Stomach (tissue), 9 donors: ENCODE measurements around the gene SLC8A3. TPM values are rescaled to one million over a fixed set of nuclear protein-coding genes. Genes with fewer than 3 reads are reported as not detected.
A peak's percentile ranks its signal among the peaks of the same experiment; 100 is the strongest.

Experiments
- DNase-seq, 2 donors: peaks; one replicate each; pipeline versions ENCODE4 v3.0.0 to v3.0.0-alpha.2; 2013 to 2019
- H3K27ac ChIP-seq, 5 donors: fragments of 200-600 bp in 4 of 5; sonication (generic) in 4 of 5; one replicate each; pipeline ENCODE4 v1.5.1; 2013 to 2019; ENCODE audit warnings: mild to moderate bottlenecking in 1 of 5, moderate library complexity in 1 of 5
- H3K27me3 ChIP-seq, 3 donors: fragments of 200-600 bp; sonication (generic); one replicate each; pipeline ENCODE4 v1.5.1; 2017 to 2019; ENCODE audit warnings: mixed run types in 1 of 3
- H3K36me3 ChIP-seq, 4 donors: fragments of 200-600 bp; sonication (generic); 1 replicate in 3 of 4; 2 replicates in 1 of 4; pipeline ENCODE4 v1.5.1; 2016 to 2019
- H3K4me1 ChIP-seq, 4 donors: fragments of 200-600 bp; sonication (generic); one replicate each; pipeline ENCODE4 v1.5.1; 2016 to 2019
- H3K4me3 ChIP-seq, 4 donors: fragments of 200-600 bp; sonication (generic) in 3 of 4; one replicate each; pipeline ENCODE4 v1.5.1; 2016 to 2019; ENCODE audit warnings: mild to moderate bottlenecking in 1 of 4
- H3K9me3 ChIP-seq, 4 donors: fragments of 200-600 bp; sonication (generic); one replicate each; pipeline ENCODE4 v1.5.1; 2016 to 2019
- CTCF ChIP-seq, 7 experiments: fragments of 450-650 bp in 4 of 7; fragments of 200-600 bp in 3 of 7; sonication (generic) in 3 of 7; IDR thresholded peaks; one replicate each; pipeline ENCODE4 v1.5.1; 2016 to 2019; ENCODE audit warnings: antibody characterized with exemption in 7 of 7, control low read depth in 2 of 7, mild to moderate bottlenecking in 1 of 7
- EP300 ChIP-seq: sonication (generic); formaldehyde crosslinking; IDR thresholded peaks from one replicate; pipeline ENCODE4 v1.6.1; 2017; ENCODE audit warnings: antibody characterized with exemption
- POLR2A ChIP-seq, 4 donors: fragments of 450-650 bp; IDR thresholded peaks; one replicate each; pipeline ENCODE4 v1.6.1; 2016; ENCODE audit warnings: antibody characterized with exemption in 4 of 4, control low read depth in 2 of 4, mild to moderate bottlenecking in 1 of 4, moderate library complexity in 1 of 4
- POLR2AphosphoS5 ChIP-seq, 3 donors: sonication (generic); formaldehyde crosslinking; IDR thresholded peaks; one replicate each; pipeline ENCODE4 v1.6.1; 2016; ENCODE audit warnings: antibody characterized with exemption in 3 of 3
- WGBS, 5 donors: extraction: QIAGEN DNeasy Blood & Tissue Kit in 3 of 5; methylation state at CpG; one replicate each; pipeline versions ENCODE4 v1.1.5 to v1.1.7; 2013 to 2018; 5-methylcytosine and 5-hydroxymethylcytosine counted together
- intact Hi-C: fragments of 100-400 bp; cut with DNase I; formaldehyde crosslinking; loops from one replicate; pipeline ENCODE4 v1.15.1; 2023; ENCODE audit warnings: low total_unique reads
- polyA plus RNA-seq, 3 donors: library from polyadenylated mRNA; stranded (reverse); fragments of 200-250 nt; gene quantifications; one replicate each; pipeline ENCODE4 v1.2.3, GENCODE V29; 2013
- total RNA-seq, 5 donors: library from RNA; depleted of rRNA; stranded (reverse); fragments of >200 nt; gene quantifications; one replicate each; pipeline versions ENCODE4 v1.1.0 to v1.2.3, GENCODE V29; 2014 to 2016
- donor health status: healthy with polysubstance abuse.
- donor health status: Bipolar disorder and iron deficiency.
- donor health status: healthy.

Gene SLC8A3
- total and polyA plus RNA-seq, 8 donors: 0.03 to 2.4 (median 0.87) TPM; not detected in 1

GRCh38 chr14:70022771-70023445 is 165.8 kb downstream of the SLC8A3 start:
- WGBS, 5 donors: 87 to 94% (median 93%) methylated on average over 15 of the region's 15 CpGs
- intact Hi-C loops: no loop called here

DNA sequence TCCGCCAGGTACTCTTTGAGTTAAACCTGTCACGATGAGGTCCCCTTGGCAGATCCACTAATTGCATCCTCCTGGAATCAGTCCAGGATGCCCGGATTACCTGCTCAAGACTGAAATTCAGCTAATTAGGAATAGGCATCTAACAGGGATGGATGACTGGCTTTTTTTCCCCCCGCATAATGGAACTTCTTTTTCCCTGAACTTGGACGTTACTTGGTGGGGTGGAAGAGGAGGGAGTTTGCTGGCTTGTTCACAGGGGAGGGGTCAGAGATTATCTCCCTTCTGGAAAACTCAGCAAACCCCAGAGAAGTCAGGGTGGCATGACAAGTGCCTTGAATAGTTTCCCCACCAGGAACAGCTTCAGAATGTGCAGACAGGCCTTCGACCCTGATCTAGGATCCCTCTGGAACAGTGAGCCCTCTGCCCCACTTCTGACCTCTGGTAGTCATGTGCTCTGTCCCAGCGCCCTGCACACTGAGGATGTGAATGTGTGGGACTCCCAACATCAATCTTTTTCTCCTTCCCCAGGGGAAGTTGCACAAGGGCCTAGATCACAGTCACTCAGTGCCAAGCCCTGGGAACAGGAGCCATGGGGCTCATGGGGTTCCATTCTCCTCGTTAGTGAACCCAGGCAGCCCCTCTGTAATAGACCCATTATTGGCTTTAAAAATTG is 167.1 kb downstream of the SLC8A3 start:
- no peaks in the 10 kb centered on the region for H3K36me3 ChIP-seq
- TF ChIP-seq CTCF (IDR thresholded peaks at IDR 0.05) (no peak), POLR2A (IDR thresholded peaks at IDR 0.05) (no peak), EP300 (no peak), POLR2AphosphoS5 (IDR thresholded peaks at IDR 0.05) (no peak)
- H3K4me3 ChIP-seq: no peak overlapping the region
- 73 to 82% (median 78%) methylated on average over 6 to 8 of the region's 8 CpGs for WGBS, 5 donors
- peaks cover 10 to 15% (median 11%) of the 10 kb centered on the region in 4 donors for H3K4me1 ChIP-seq
- no peaks in the 10 kb centered on the region for H3K27me3 ChIP-seq
- no peak for DNase-seq
- H3K9me3 ChIP-seq: no peaks in the 10 kb centered on the region
- H3K27ac ChIP-seq: no peak overlapping the region
- intact Hi-C loops: no loop called here

More at GRCh38 chr14:70022771-70023445, 165.8 kb downstream of the SLC8A3 start:
- H3K27ac ChIP-seq: no peak overlapping the region
- DNase-seq: no peak
- no peaks in the 10 kb centered on the region for H3K9me3 ChIP-seq
- H3K36me3 ChIP-seq: no peaks in the 10 kb centered on the region
- no peak for TF ChIP-seq POLR2AphosphoS5 (IDR thresholded peaks at IDR 0.05)
- TF ChIP-seq POLR2A (IDR thresholded peaks at IDR 0.05): no peak
- no peak for TF ChIP-seq EP300
- no peak for TF ChIP-seq CTCF (IDR thresholded peaks at IDR 0.05)
- H3K4me1 ChIP-seq: peaks cover 10 to 15% (median 11%) of the 10 kb centered on the region in 4 donors
- H3K27me3 ChIP-seq: no peaks in the 10 kb centered on the region
- H3K4me3 ChIP-seq: no peak overlapping the region

- 64 to 79% (median 73%) methylated on average over 8 of the region's 8 CpGs for WGBS, 5 donors
These were observed 168.2 kb downstream of the SLC8A3 start for GRCh38 chr14:70020352-70021170.

More at GRCh38 chr14:70020352-70021170, 168.2 kb downstream of the SLC8A3 start:
- DNase-seq: peak in 1 of 2 donors; percentile 57
- Histone ChIP-seq H3K9me3 (no peaks in the 10 kb centered on the region), H3K27me3 (no peaks in the 10 kb centered on the region), H3K4me3 (no peak overlapping the region), H3K27ac (no peak overlapping the region), H3K36me3 (no peaks in the 10 kb centered on the region), H3K4me1 (peaks cover 10 to 15% (median 11%) of the 10 kb centered on the region in 4 donors)
- intact Hi-C loops: no loop called here
- TF ChIP-seq CTCF (IDR thresholded peaks at IDR 0.05) (no peak), EP300 (no peak), POLR2A (IDR thresholded peaks at IDR 0.05) (no peak), POLR2AphosphoS5 (IDR thresholded peaks at IDR 0.05) (no peak)
